OCI-LY7 (cell line): Measurements from ENCODE around the gene ILKAP. TPM values are rescaled to one million over a fixed set of nuclear protein-coding genes. Genes with fewer than 3 reads are reported as not detected.

Source experiments
- BruUV-seq: library from RNA; stranded (reverse); fragments of 400-500 nt; replicated peaks from 2 replicates; lab custom pipeline; 2021; lab: Mats Ljungman, UMichigan
- CTCF ChIA-PET: fragments of 300-600 bp; sonication (Branson Sonifier 250); formaldehyde crosslinking; loops from one replicate; lab custom pipeline; 2022; ENCODE audit warnings: antibody characterized with exemption; ENCODE audit not compliant: unreplicated experiment; lab: Charles Lee
- POLR2A ChIA-PET: fragments of 300-600 bp; sonication (Branson Sonifier 250); formaldehyde crosslinking; loops from one replicate; lab custom pipeline; 2022; ENCODE audit warnings: antibody characterized with exemption; lab: Charles Lee
- DNase-seq: peaks from one replicate; pipeline ENCODE4 v3.0.0-alpha.2; 2015; ENCODE audit warnings: low spot score
- H2AFZ ChIP-seq: fragments of 200-600 bp; sonication (generic), shearing (Covaris generic); 2 replicates; pipeline ENCODE4 v1.6.1; 2014; ENCODE audit warnings: mild to moderate bottlenecking, antibody characterized with exemption, low read length, moderate library complexity
- H3K27ac ChIP-seq: fragments of 200-600 bp; sonication (generic); 2 replicates; pipeline ENCODE4 v1.5.1; 2014; ENCODE audit warnings: mixed run types, low read depth, mild to moderate bottlenecking, moderate library complexity, low read length, inconsistent platforms; ENCODE audit not compliant: poor library complexity, severe bottlenecking
- H3K36me3 ChIP-seq: fragments of 200-600 bp; sonication (generic); 2 replicates; pipeline ENCODE4 v1.6.1; 2014; ENCODE audit warnings: mild to moderate bottlenecking, antibody characterized with exemption, low read length, moderate library complexity, mixed read lengths; ENCODE audit not compliant: insufficient read depth
- H3K4me1 ChIP-seq: fragments of 200-600 bp; sonication (generic); 2 replicates; pipeline ENCODE4 v1.5.1; 2014; ENCODE audit warnings: mild to moderate bottlenecking, low read length; ENCODE audit not compliant: insufficient read depth, poor library complexity, severe bottlenecking
- H3K4me2 ChIP-seq: fragments of 200-600 bp; sonication (generic); 2 replicates; pipeline ENCODE4 v1.6.1; 2014; ENCODE audit warnings: mild to moderate bottlenecking, low read length
- H3K4me3 ChIP-seq: fragments of 200-600 bp; sonication (generic); 2 replicates; pipeline ENCODE4 v1.5.1; 2014; ENCODE audit warnings: mild to moderate bottlenecking, low read depth, low read length; ENCODE audit not compliant: poor library complexity, severe bottlenecking
- H3K79me2 ChIP-seq: fragments of 200-600 bp; sonication (generic); 2 replicates; pipeline ENCODE4 v1.6.1; 2016; ENCODE audit warnings: low read depth, mild to moderate bottlenecking, low read length, moderate library complexity, mixed read lengths; ENCODE audit not compliant: insufficient read depth
- H3K9me2 ChIP-seq: fragments of 200-600 bp; sonication (generic); 2 replicates; pipeline ENCODE4 v1.6.1; 2016; ENCODE audit warnings: mild to moderate bottlenecking, low read length, mixed read lengths; ENCODE audit not compliant: insufficient read depth
- H3K9me3 ChIP-seq: fragments of 200-600 bp; sonication (generic); 2 replicates; pipeline ENCODE4 v1.6.1; 2014; ENCODE audit warnings: mild to moderate bottlenecking, mixed run types, low read length, mixed read lengths
- H4K20me1 ChIP-seq: fragments of 200-600 bp; sonication (generic); 2 replicates; pipeline ENCODE4 v1.6.1; 2014; ENCODE audit warnings: mild to moderate bottlenecking, antibody characterized with exemption, low read length, moderate library complexity, mixed read lengths; ENCODE audit not compliant: insufficient read depth
- EZH2phosphoT487 ChIP-seq: fragments of 200-600 bp; sonication (generic); IDR thresholded peaks from 2 replicates; pipeline ENCODE4 v1.6.1; 2018; ENCODE audit warnings: low read depth, borderline replicate concordance, mild to moderate bottlenecking, mixed run types, antibody characterized with exemption, low read length, moderate library complexity, mixed read lengths
- intact Hi-C: fragments of 100-400 bp; cut with micrococcal nuclease; formaldehyde crosslinking; loops from one replicate; pipeline ENCODE4 v1.10.0; 2022; ENCODE audit not compliant: unreplicated experiment
- total RNA-seq, 2 experiments: library from RNA; depleted of rRNA in 1 of 2; stranded (reverse); fragments of >200 nt in 1 of 2; shearing (Covaris generic) in 1 of 2; gene quantifications; 2 replicates each; pipeline ENCODE4 v1.2.3, GENCODE V29; 2014 to 2022
- TF ChIP-seq, protein P1 (sequence below): fragments of 200-600 bp; sonication (generic); conservative IDR thresholded peaks from 2 replicates; pipeline ENCODE4 v1.5.1; 2014; ENCODE audit warnings: mild to moderate bottlenecking, antibody characterized with exemption, low read length, moderate library complexity, mixed read lengths

ILKAP gene
- total RNA-seq, 2 experiments from 2014 or later = 33.1 to 61.8 TPM

DNA sequence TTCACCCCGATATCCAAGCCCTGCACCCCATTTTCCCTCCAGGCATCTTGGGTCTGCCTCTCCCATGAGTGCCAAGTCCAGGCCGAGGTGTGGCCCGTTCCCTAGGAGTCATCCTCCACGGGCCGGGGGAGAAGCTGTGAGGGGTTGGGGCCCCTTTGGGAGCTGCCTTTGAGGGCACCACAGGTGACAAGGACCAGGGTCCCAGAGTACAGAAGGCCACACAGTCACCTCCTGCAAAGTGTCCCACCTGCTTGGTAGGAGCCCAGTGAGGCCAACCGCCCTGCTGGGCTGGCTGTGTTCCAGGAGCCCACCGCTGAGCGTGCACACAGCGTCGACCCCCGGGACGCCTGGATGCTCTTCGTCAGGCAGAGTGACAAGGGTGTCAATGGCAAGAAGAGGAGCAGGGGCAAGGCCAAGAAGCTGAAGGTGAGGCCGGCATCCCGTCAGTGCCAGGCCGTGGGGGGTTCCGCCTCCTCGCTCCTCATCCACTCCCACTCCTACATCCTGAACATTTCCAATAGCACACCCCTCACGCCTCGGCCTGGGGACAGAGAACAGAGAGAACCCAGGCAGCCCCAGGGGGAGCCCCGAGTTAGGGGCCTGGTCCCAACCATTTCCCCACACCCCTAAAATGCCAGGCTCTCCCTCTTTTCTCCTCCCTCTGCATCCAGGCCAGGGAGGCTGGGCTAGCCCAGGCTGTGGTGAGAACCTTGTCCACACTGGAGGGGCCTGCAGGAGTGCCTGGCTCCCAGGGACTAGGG lies 42.0 kb downstream of the ILKAP start:
- BruUV-seq = no TSS peak
- Histone ChIP-seq H3K36me3 (no peaks in the 10 kb centered on the region), H3K9me2 (no peaks in the 10 kb centered on the region), H3K4me2 (no peak overlapping the region), H3K79me2 (no peaks in the 10 kb centered on the region), H3K4me1 (peaks cover 21% of the 10 kb centered on the region), H3K27ac (no peak overlapping the region), H2AFZ (no peak overlapping the region), H3K4me3 (no peak overlapping the region), H3K9me3 (no peaks in the 10 kb centered on the region), H4K20me1 (no peaks in the 10 kb centered on the region)
- ChIA-PET CTCF (interaction anchor here (1.5 kb wide), 1 partner anchor 102 kb away, joined by 6 read pairs; no protein-coding TSS in a partner anchor), POLR2A (no interaction called here)
- intact Hi-C loops = loop anchor here (5.0 to 10.0 kb wide), 3 partner anchors 81 to 307 kb away; partner anchors contain the start of genes HES6, RAMP1 and UBE2F
- TF ChIP-seq EZH2phosphoT487 = no peak
- TF ChIP-seq, protein P1, sequence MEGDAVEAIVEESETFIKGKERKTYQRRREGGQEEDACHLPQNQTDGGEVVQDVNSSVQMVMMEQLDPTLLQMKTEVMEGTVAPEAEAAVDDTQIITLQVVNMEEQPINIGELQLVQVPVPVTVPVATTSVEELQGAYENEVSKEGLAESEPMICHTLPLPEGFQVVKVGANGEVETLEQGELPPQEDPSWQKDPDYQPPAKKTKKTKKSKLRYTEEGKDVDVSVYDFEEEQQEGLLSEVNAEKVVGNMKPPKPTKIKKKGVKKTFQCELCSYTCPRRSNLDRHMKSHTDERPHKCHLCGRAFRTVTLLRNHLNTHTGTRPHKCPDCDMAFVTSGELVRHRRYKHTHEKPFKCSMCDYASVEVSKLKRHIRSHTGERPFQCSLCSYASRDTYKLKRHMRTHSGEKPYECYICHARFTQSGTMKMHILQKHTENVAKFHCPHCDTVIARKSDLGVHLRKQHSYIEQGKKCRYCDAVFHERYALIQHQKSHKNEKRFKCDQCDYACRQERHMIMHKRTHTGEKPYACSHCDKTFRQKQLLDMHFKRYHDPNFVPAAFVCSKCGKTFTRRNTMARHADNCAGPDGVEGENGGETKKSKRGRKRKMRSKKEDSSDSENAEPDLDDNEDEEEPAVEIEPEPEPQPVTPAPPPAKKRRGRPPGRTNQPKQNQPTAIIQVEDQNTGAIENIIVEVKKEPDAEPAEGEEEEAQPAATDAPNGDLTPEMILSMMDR = no peak
- no peak for DNase-seq

DNA sequence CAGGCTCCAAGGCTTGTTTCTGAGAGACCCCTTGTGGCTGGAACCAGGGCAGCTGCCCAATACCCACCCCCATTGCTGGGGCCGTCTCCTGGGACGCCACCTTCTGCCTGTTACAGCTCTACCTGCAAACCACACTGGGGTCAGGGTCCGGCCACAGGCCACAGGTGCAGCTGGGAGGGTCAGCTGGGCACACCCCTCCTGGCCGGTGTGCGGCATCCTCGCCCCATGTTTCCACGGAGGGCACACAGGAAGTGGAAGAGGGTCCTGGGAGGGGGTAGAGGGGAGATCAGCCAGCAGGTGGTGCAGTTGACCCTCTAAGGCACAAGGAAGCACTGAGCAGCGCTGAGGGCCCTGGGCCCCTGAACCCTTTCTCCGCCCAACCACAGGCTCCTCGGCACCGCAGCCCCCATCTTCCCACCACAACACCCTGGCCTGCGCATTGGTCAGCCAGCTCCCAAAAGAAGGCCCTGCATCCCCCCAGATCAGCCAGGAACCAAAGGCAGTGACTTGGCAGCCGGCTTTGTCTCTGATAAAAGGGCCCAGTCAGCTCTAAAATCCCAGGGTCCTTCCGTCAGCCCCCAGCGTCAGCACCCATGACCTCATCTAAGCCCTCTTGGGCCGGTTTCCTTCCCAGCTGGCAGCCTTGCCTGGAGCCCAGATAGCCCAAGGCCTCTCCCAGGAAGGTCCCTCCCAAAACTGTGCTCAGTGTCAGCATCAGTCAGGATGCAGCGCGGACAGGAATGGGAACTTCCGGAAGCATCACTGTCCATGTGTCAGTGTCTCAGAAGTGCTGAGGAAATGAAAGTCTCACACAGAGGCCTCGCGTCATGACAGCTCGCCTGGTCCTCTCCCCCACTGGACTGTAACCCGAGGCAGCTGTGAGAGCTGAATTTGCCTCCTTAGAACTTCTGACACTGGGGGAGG lies 43.0 kb downstream of the ILKAP start:
- CTCF ChIA-PET = interaction anchor here (0.5 to 1.5 kb wide), 4 partner anchors 52 to 205 kb away, joined by 3 to 6 read pairs (median 3); no protein-coding TSS in a partner anchor
- Histone ChIP-seq H3K4me3 (peak overlapping the region; percentile 64), H4K20me1 (no peaks in the 10 kb centered on the region), H3K27ac (no peak overlapping the region), H3K79me2 (no peaks in the 10 kb centered on the region), H3K4me1 (peaks cover 21% of the 10 kb centered on the region), H3K4me2 (peak overlapping the region; percentile 61), H3K36me3 (no peaks in the 10 kb centered on the region), H2AFZ (peak overlapping the region; percentile 83), H3K9me2 (no peaks in the 10 kb centered on the region), H3K9me3 (no peaks in the 10 kb centered on the region)
- TF ChIP-seq, protein P1 = peak; percentile 88
- TF ChIP-seq EZH2phosphoT487 = no peak
- intact Hi-C loops = loop anchor here (1.0 to 10.0 kb wide), 4 partner anchors 82 to 306 kb away; partner anchors contain the start of genes HES6, RAMP1 and UBE2F
- no TSS peak for BruUV-seq
- DNase-seq = peak; percentile 74
- POLR2A ChIA-PET = interaction anchor here (0.6 to 0.8 kb wide), 2 partner anchors 41 to 87 kb away, joined by 4 to 5 read pairs; no protein-coding TSS in a partner anchor
